Measurements from ENCODE around the gene PLOD1. TPM values are rescaled to one million over a fixed set of nuclear protein-coding genes. Genes with fewer than 3 reads are reported as not detected.
"Not testable (repeated sequence)": the region's sequence is repeated elsewhere in the genome, so short reads cannot be mapped to it uniquely, and the experiment has no call there.

Gene PLOD1
- total RNA-seq, 1 donor from 2014 or later, result 477 TPM

- Mint-ChIP-seq H3K27ac (ENCODE audit: unreplicated experiment) (peak overlapping the region; percentile 51), H3K36me3 (ENCODE audit: low read depth) (peaks cover 6% of the 10 kb centered on the region), H3K27me3 (ENCODE audit: low read depth) (no peaks in the 10 kb centered on the region), H3K9me3 (ENCODE audit: low read depth) (no peaks in the 10 kb centered on the region), H3K4me3 (ENCODE audit: unreplicated experiment) (peak overlapping the region; percentile 28), H3K4me1 (ENCODE audit: low read depth) (peaks cover 55% of the 10 kb centered on the region)
- no peak for DNase-seq (ENCODE audit: low spot score)
- TF ChIP-seq, protein P1, sequence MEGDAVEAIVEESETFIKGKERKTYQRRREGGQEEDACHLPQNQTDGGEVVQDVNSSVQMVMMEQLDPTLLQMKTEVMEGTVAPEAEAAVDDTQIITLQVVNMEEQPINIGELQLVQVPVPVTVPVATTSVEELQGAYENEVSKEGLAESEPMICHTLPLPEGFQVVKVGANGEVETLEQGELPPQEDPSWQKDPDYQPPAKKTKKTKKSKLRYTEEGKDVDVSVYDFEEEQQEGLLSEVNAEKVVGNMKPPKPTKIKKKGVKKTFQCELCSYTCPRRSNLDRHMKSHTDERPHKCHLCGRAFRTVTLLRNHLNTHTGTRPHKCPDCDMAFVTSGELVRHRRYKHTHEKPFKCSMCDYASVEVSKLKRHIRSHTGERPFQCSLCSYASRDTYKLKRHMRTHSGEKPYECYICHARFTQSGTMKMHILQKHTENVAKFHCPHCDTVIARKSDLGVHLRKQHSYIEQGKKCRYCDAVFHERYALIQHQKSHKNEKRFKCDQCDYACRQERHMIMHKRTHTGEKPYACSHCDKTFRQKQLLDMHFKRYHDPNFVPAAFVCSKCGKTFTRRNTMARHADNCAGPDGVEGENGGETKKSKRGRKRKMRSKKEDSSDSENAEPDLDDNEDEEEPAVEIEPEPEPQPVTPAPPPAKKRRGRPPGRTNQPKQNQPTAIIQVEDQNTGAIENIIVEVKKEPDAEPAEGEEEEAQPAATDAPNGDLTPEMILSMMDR (IDR thresholded peaks at IDR 0.05), result no peak
Observed at GRCh38 chr1:11938722-11939526, 4.4 kb downstream of the PLOD1 start.

GRCh38 chr1:11939794-11940193 lies 5.3 kb downstream of the PLOD1 start:
- H3K4me3 Mint-ChIP-seq (ENCODE audit: unreplicated experiment); DNase-seq (ENCODE audit: low spot score); H3K27me3 Mint-ChIP-seq (ENCODE audit: low read depth); H3K27ac Mint-ChIP-seq (ENCODE audit: unreplicated experiment); H3K36me3 Mint-ChIP-seq (ENCODE audit: low read depth); H3K9me3 Mint-ChIP-seq (ENCODE audit: low read depth): not testable (repeated sequence)
- H3K4me1 Mint-ChIP-seq (ENCODE audit: low read depth), result peaks cover 51% of the 10 kb centered on the region

DNA sequence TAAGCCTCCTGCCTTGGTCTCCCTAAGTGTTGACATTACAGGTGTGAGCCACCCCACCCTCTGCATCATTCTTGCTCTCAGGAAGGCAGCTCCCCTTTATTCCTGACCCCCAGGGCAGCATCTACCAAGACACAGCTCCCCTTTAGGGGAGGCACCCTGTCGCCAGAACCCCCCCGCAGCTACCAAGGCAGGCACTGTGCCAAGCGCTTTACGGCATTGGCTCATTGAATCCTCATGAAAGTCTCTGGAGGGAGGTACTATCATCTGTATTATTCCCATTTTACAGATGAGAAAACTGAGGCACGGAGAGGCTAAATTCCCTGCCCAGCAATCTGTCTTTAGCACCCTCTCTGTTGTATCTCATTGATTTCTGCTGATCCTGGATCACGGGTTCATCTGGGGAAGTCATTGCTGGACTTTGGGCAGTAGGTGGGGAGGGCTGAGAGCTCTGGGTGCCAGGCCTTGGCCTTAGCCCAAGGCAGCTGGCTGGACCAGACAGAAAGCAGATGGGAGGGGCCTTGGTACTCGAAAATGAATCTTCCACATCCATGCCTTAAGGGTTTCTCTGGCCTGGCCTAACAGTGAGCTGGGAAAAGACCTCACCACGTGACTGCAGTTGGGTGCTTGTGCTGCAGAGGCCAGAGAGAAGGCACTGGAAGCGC lies 5.9 kb downstream of the PLOD1 start:
- no peaks in the 10 kb centered on the region for H3K9me3 Mint-ChIP-seq (ENCODE audit: low read depth)
- no peak overlapping the region for H3K4me3 Mint-ChIP-seq (ENCODE audit: unreplicated experiment)
- H3K4me1 Mint-ChIP-seq (ENCODE audit: low read depth), result peaks cover 47% of the 10 kb centered on the region
- TF ChIP-seq, protein P1 (IDR thresholded peaks at IDR 0.05), result no peak
- H3K27me3 Mint-ChIP-seq (ENCODE audit: low read depth), result no peaks in the 10 kb centered on the region
- no peak for DNase-seq (ENCODE audit: low spot score)
- peaks cover 8% of the 10 kb centered on the region for H3K36me3 Mint-ChIP-seq (ENCODE audit: low read depth)
- H3K27ac Mint-ChIP-seq (ENCODE audit: unreplicated experiment), result no peak overlapping the region

- DNase-seq (ENCODE audit: low spot score), result no peak
- Mint-ChIP-seq H3K4me3 (ENCODE audit: unreplicated experiment) (no peak overlapping the region), H3K27ac (ENCODE audit: unreplicated experiment) (no peak overlapping the region)
Observed at GRCh38 chr1:11942280-11942679, 7.8 kb downstream of the PLOD1 start.

DNA sequence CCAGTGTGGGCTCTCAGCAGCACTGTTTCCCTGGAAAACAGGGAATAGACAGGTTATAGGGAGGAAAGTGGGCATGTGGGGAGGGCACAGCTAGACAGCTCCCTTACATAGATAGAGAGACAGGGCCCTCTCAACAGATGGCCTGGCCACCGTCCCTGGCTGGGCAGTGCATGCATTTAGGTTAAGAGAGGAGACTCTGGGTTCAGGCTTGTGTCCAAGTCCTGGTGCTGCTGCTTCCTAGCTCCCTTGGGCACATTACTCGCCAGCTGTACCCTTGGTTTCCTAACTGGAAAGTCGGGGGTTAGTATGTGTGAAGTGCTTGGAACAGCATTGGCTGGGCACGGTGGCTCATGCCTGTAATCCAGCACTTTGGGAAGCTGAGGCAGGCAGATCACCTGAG lies 9.1 kb downstream of the PLOD1 start:
- no peak overlapping the region for H3K27ac Mint-ChIP-seq (ENCODE audit: unreplicated experiment)
- H3K27me3 Mint-ChIP-seq (ENCODE audit: low read depth), result no peaks in the 10 kb centered on the region
- no peak for DNase-seq (ENCODE audit: low spot score)
- no peaks in the 10 kb centered on the region for H3K9me3 Mint-ChIP-seq (ENCODE audit: low read depth)
- H3K4me3 Mint-ChIP-seq (ENCODE audit: unreplicated experiment), result no peak overlapping the region
- H3K4me1 Mint-ChIP-seq (ENCODE audit: low read depth), result peaks cover 20% of the 10 kb centered on the region
- peaks cover 21% of the 10 kb centered on the region for H3K36me3 Mint-ChIP-seq (ENCODE audit: low read depth)
- TF ChIP-seq, protein P1 (IDR thresholded peaks at IDR 0.05), result no peak

More at GRCh38 chr1:11942280-11942679, 7.8 kb downstream of the PLOD1 start:
- Mint-ChIP-seq H3K4me1 (ENCODE audit: low read depth) (peaks cover 31% of the 10 kb centered on the region), H3K9me3 (ENCODE audit: low read depth) (no peaks in the 10 kb centered on the region), H3K27me3 (ENCODE audit: low read depth) (no peaks in the 10 kb centered on the region), H3K36me3 (ENCODE audit: low read depth) (peaks cover 14% of the 10 kb centered on the region)
- TF ChIP-seq, protein P1 (IDR thresholded peaks at IDR 0.05), result no peak

Data from chondrocyte (in vitro differentiated cells).